Heart right ventricle (tissue), 16 donors: ENCODE measurements around the gene ROBO1. TPM values are rescaled to one million over a fixed set of nuclear protein-coding genes. Genes with fewer than 3 reads are reported as not detected.

ENCODE experiments used
- ATAC-seq, 8 donors: fragments of 200-7000 bp; cut with Tn5 transposase; one replicate each; pipeline ENCODE4 v1.9.1; 2020; ENCODE audit warnings: mild to moderate bottlenecking in 8 of 8, moderate library complexity in 8 of 8, moderate number of reproducible peaks in 1 of 8
- DNase-seq, 2 donors: peaks; one replicate each; pipeline ENCODE4 v3.0.0-alpha.2; 2020
- H3K27ac ChIP-seq, 10 donors: fragments of 200-600 bp; sonication (generic) in 2 of 10; one replicate each; pipeline versions ENCODE4 v1.5.0 to v1.8.0; 2020 to 2022; ENCODE audit warnings: mild to moderate bottlenecking in 3 of 10
- H3K27me3 ChIP-seq, 7 donors: fragments of 200-600 bp; one replicate each; pipeline ENCODE4 v1.8.0; 2021 to 2022; ENCODE audit warnings: mild to moderate bottlenecking in 2 of 7
- H3K36me3 ChIP-seq, 9 donors: fragments of 200-600 bp; sonication (generic) in 1 of 9; one replicate each; pipeline versions ENCODE4 v1.5.0 to v1.8.0; 2020 to 2022; ENCODE audit warnings: mild to moderate bottlenecking in 2 of 9
- H3K4me1 ChIP-seq, 9 donors: fragments of 200-600 bp; sonication (generic) in 1 of 9; one replicate each; pipeline versions ENCODE4 v1.5.0 to v1.8.0; 2020 to 2022; ENCODE audit warnings: mild to moderate bottlenecking in 4 of 9
- H3K4me3 ChIP-seq, 10 donors: fragments of 200-600 bp; sonication (generic) in 2 of 10; one replicate each; pipeline versions ENCODE4 v1.5.0 to v1.8.0; 2020 to 2022; ENCODE audit warnings: mild to moderate bottlenecking in 7 of 10, moderate library complexity in 2 of 10
- H3K9me3 ChIP-seq, 11 donors: fragments of 200-600 bp in 10 of 11; sonication (generic) in 2 of 11; one replicate each; pipeline versions ENCODE4 v1.5.0 to v1.8.0; 2013 to 2022; ENCODE audit warnings: mild to moderate bottlenecking in 2 of 11, control low read depth in 1 of 11, moderate library complexity in 1 of 11
- WGBS, 2 donors: extraction: QIAGEN DNeasy Blood & Tissue Kit; methylation state at CpG; one replicate each; pipeline ENCODE4 v1.1.7; 2013; ENCODE audit warnings: inconsistent platforms in 1 of 2; 5-methylcytosine and 5-hydroxymethylcytosine counted together
- intact Hi-C, 10 donors: fragments of 100-400 bp; cut with DNase I; formaldehyde crosslinking; loops; one replicate each; pipeline versions ENCODE4 v1.11.1 to v1.14.2; 2022
- polyA plus RNA-seq, 2 donors: library from polyadenylated mRNA; stranded (reverse); fragments of 200-250 nt; gene quantifications; one replicate each; pipeline ENCODE4 v1.2.3, GENCODE V29; 2013
- total RNA-seq, 10 donors: library from RNA; stranded (reverse); fragmentation: NEBNext Ultra II Directional in 3 of 10; extraction: Animal tissue kit (Norgen Biotek cat#: 25700) in 3 of 10; gene quantifications; one replicate each; pipeline versions ENCODE4 v1.2.1 to v1.2.4, GENCODE V29; 2021 to 2023
- TF ChIP-seq, protein P1 (sequence below), 9 donors: fragments of 200-600 bp; sonication (generic) in 2 of 9; IDR thresholded peaks; one replicate each; pipeline versions ENCODE4 v1.5.0 to v1.8.0; 2021 to 2022; ENCODE audit warnings: antibody characterized with exemption in 9 of 9, mild to moderate bottlenecking in 5 of 9, moderate library complexity in 1 of 9
- donor health status: Arrhythmogenic right ventricular cardiomyopathy.
- donor health status: ischemic (EF 13 %, LVEDD 7.1; RV severe dilation, severe dysfunction).
- donor health status: healthy with polysubstance abuse.
- donor health status: DM: no; HTN: yes; CAD: no.
- donor health status: DM: no; HTN: no; CAD: no.
- donor health status: ischemic (EF 25% LVEDD 6.9; RV normal size, moderate dysfunction).
- donor health status: ischemic (EF 25% LVEDD 5.7; RV mildly dilated, moderate dysfunction).
- donor health status: healthy.
- donor health status: DM: yes; HTN: yes; CAD: no.
- donor health status: Ischemic cardiomyopathy.
- donor health status: ischemic (EF 35%, LVEDD 5.7; RV mildly dilated, moderate dysfunction).
- donor health status: nonischemic (EF 11% LVEDD 7.7; RV severe dilation, severe dysfunction).
- donor health status: DM: yes; HTN: yes; CAD: no.
- donor health status: PGD.
- donor health status: ischemic (EF 29% LVEDD 5.4; RV normal size, mild dysfunction).
- donor health status: nonischemic (EF 23%, LVEDD 6.1; RV moderate dilation, normal function).

Gene ROBO1
- total and polyA plus RNA-seq, 12 donors: 2.8 to 13.9 (median 5.6) TPM

DNA sequence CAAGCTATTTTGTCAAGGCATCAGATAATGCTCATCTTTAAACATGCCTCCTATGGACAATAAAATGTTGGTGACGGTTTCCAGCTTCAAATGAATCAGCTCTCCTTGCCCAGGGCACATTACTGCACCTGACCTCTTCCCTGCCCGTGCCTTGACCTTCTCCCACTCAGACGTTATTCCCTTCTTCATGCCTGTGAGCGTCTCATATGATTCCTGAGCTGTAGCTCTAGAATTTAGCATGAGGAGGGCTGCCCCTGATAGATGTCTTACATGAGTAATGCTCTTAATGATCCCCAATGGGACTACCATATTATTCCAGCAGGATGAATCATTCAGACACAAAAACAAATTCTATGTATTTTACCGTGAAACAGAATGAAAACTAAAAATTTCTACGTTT is 762.7 kb downstream of the ROBO1 start:
- Histone ChIP-seq H3K4me1 (peaks cover 0 to 7% (median 0%) of the 10 kb centered on the region in 9 donors), H3K27me3 (no peaks in the 10 kb centered on the region), H3K4me3 (no peak overlapping the region), H3K9me3 (no peaks in the 10 kb centered on the region), H3K36me3 (no peaks in the 10 kb centered on the region), H3K27ac (no peak overlapping the region)
- TF ChIP-seq, protein P1, sequence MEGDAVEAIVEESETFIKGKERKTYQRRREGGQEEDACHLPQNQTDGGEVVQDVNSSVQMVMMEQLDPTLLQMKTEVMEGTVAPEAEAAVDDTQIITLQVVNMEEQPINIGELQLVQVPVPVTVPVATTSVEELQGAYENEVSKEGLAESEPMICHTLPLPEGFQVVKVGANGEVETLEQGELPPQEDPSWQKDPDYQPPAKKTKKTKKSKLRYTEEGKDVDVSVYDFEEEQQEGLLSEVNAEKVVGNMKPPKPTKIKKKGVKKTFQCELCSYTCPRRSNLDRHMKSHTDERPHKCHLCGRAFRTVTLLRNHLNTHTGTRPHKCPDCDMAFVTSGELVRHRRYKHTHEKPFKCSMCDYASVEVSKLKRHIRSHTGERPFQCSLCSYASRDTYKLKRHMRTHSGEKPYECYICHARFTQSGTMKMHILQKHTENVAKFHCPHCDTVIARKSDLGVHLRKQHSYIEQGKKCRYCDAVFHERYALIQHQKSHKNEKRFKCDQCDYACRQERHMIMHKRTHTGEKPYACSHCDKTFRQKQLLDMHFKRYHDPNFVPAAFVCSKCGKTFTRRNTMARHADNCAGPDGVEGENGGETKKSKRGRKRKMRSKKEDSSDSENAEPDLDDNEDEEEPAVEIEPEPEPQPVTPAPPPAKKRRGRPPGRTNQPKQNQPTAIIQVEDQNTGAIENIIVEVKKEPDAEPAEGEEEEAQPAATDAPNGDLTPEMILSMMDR (IDR thresholded peaks at IDR 0.05): no peak
- 69 to 75% methylated on average over 6 of the region's 6 CpGs for WGBS, 2 donors
- DNase-seq (no peak), ATAC-seq (no peak)
- intact Hi-C loops: no loop called here

DNA sequence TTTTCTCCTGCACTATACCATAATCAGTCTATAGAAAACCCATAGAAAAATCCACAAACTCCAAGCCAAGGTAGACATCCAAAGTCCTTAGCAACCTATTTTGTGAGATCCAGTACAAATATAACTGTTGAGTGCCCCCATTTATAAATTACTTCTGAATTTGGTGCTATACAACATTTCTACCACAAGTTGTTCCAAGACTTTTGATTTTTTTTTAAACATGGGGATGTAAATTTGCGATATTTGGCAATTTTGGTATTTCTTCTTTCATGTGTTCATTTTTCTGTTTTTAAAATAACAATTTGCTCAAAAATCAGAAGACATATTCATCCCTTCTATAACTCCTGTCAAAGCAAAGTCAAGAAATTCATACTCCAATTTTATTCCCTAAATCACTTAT is 763.8 kb downstream of the ROBO1 start:
- 92 to 97% methylated on average over 1 of the region's 1 CpG for WGBS, 2 donors
- intact Hi-C loops: no loop called here

DNA sequence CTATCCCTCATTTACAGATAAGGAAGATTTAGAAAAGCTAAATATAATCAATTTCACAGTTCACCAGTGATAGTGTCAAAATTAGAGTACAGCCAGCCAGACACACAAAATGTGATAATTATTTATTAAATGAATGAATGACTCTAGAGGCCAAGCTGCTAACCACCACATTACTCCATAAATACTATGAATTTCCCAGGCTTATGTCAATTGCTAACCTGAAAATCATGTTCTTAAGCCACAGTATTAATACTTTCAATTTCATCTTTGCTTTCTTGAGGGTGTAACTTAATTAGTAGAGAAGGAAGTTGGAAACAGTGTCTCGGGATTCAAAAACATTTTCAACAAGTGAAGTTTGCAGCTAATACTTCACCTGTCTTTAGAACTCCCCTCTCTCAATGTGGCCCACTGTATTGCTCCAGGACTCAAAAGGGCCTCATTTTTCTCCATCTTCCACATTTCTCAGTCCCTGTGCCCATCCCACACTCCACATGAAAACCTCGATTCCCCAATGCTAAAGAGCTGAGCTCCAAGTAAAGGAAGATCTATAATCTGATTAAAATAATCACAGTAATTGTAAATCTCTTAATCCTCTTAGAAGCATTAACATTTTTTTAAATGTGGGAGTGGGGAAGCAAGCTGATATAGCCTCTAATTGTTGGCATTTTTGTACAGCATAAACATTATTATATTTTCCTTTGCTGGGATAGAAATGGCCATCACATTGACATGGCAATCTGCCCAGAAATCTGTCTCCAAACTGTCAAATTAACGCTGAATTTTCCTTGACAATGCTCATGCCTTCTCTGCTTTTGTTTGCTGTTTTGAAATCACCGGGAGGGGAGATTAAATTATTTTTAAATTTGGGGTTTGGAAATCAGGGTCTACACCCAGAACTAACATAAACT is 765.1 kb downstream of the ROBO1 start:
- TF ChIP-seq, protein P1 (IDR thresholded peaks at IDR 0.05): no peak
- Histone ChIP-seq H3K4me1 (peaks cover 0 to 7% (median 0%) of the 10 kb centered on the region in 9 donors), H3K4me3 (no peak overlapping the region), H3K27ac (no peak overlapping the region), H3K27me3 (no peaks in the 10 kb centered on the region), H3K36me3 (no peaks in the 10 kb centered on the region), H3K9me3 (peaks cover 0 to 10% (median 0%) of the 10 kb centered on the region in 11 donors)
- ATAC-seq: no peak
- WGBS, 2 donors: 38 to 47% methylated on average over 4 of the region's 4 CpGs
- intact Hi-C loops: no loop called here
- DNase-seq: no peak

More for the DNA sequence above, 763.8 kb downstream of the ROBO1 start:
- Histone ChIP-seq H3K36me3 (no peaks in the 10 kb centered on the region), H3K9me3 (peaks cover 0 to 7% (median 0%) of the 10 kb centered on the region in 11 donors), H3K27ac (no peak overlapping the region), H3K27me3 (no peaks in the 10 kb centered on the region), H3K4me3 (no peak overlapping the region), H3K4me1 (peaks cover 0 to 7% (median 0%) of the 10 kb centered on the region in 9 donors)
- ATAC-seq (no peak), DNase-seq (no peak)
- TF ChIP-seq, protein P1 (IDR thresholded peaks at IDR 0.05): no peak

DNA sequence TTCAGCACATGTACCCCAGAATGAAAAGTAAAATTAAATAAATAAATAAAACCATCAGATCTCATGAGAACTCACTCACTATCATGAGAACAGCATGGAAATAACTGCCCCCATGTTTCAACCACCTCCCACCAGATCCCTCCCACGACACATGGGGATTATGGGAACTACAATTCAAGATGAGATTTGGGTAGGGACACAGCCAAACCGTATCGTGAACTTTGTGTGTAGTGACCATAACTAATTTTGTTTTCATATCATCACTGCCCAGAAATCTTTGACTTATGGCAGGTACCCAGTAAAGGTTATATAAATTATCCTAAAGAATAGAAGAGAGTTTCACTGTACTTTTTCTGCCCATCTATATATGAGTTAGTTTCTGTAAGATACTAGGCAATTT is 766.5 kb downstream of the ROBO1 start:
- TF ChIP-seq, protein P1 (IDR thresholded peaks at IDR 0.05): no peak
- H3K4me1 ChIP-seq: peaks cover 0 to under 1% (median 0%) of the 10 kb centered on the region in 9 donors
- intact Hi-C loops: no loop called here

More for the DNA sequence above, 766.5 kb downstream of the ROBO1 start:
- H3K36me3 ChIP-seq: no peaks in the 10 kb centered on the region
- DNase-seq (no peak), ATAC-seq (no peak)
- H3K27me3 ChIP-seq: no peaks in the 10 kb centered on the region
- no peak overlapping the region for H3K4me3 ChIP-seq
- no peak overlapping the region for H3K27ac ChIP-seq
- WGBS, 2 donors: 96% methylated on average over 3 of the region's 3 CpGs
- peaks cover 0 to 10% (median 0%) of the 10 kb centered on the region in 11 donors for H3K9me3 ChIP-seq
